Natural killer cell (primary cell): ENCODE data around the gene XIRP1. TPM values are rescaled to one million over a fixed set of nuclear protein-coding genes. Genes with fewer than 3 reads are reported as not detected.

Source experiments
- ATAC-seq, 3 donors: fragments of 150-1000 bp in 2 of 3; fragments of 200-7000 bp in 1 of 3; cut with Tn5 transposase; 1 replicate in 1 of 3; 2 replicates in 2 of 3; pipeline ENCODE4 v1.10.0; 2021; ENCODE audit warnings: mild to moderate bottlenecking in 2 of 3, moderate library complexity in 2 of 3
- DNase-seq, 2 donors: peaks; one replicate each; pipeline versions ENCODE4 v3.0.0 to v3.0.0-alpha.2; 2013 to 2021; ENCODE audit warnings: mixed read lengths in 1 of 2
- H3K27ac ChIP-seq: one replicate; pipeline ENCODE4 v1.5.1; 2013; ENCODE audit warnings: mild to moderate bottlenecking, low read length
- H3K27me3 ChIP-seq: one replicate; pipeline ENCODE4 v1.6.1; 2013; ENCODE audit warnings: low read length; ENCODE audit not compliant: control insufficient read depth, insufficient read depth
- H3K36me3 ChIP-seq: one replicate; pipeline ENCODE4 v1.6.1; 2013; ENCODE audit warnings: low read length; ENCODE audit not compliant: control insufficient read depth, insufficient read depth
- H3K4me1 ChIP-seq: one replicate; pipeline ENCODE4 v1.6.1; 2013; ENCODE audit warnings: low read length; ENCODE audit not compliant: control insufficient read depth, insufficient read depth
- H3K4me3 ChIP-seq: one replicate; pipeline ENCODE4 v1.5.1; 2013; ENCODE audit warnings: low read length
- H3K9me3 ChIP-seq: one replicate; pipeline ENCODE4 v1.6.1; 2013; ENCODE audit warnings: low read length; ENCODE audit not compliant: control insufficient read depth, insufficient read depth
- H3K27ac Mint-ChIP-seq, 2 donors: one replicate each; pipeline ENCODE4 v1.8.0; 2022; ENCODE audit warnings: mild to moderate bottlenecking in 2 of 2, mixed read lengths in 2 of 2, moderate library complexity in 1 of 2
- H3K27me3 Mint-ChIP-seq, 2 donors: one replicate each; pipeline ENCODE4 v1.8.0; 2022; ENCODE audit warnings: low read depth in 2 of 2, mixed read lengths in 2 of 2
- H3K36me3 Mint-ChIP-seq: one replicate; pipeline ENCODE4 v1.8.0; 2022; ENCODE audit warnings: mixed read lengths
- H3K4me1 Mint-ChIP-seq, 2 donors: one replicate each; pipeline ENCODE4 v1.8.0; 2022; ENCODE audit warnings: mixed read lengths in 2 of 2
- H3K4me3 Mint-ChIP-seq: one replicate; pipeline ENCODE4 v1.8.0; 2022; ENCODE audit warnings: mild to moderate bottlenecking, moderate library complexity, mixed read lengths
- H3K9me3 Mint-ChIP-seq, 2 donors: one replicate each; pipeline ENCODE4 v1.8.0; 2022; ENCODE audit warnings: mixed read lengths in 2 of 2
- CTCF ChIP-seq: fragments of 200-600 bp; IDR thresholded peaks from one replicate; pipeline ENCODE4 v1.8.0; 2022; ENCODE audit warnings: antibody characterized with exemption
- WGBS: methylation state at CpG from one replicate; pipeline ENCODE4 v1.1.7; 2013; ENCODE audit warnings: missing lambda C conversion rate; ENCODE audit not compliant: insufficient coverage; 5-methylcytosine and 5-hydroxymethylcytosine counted together
- intact Hi-C: fragments of 100-400 bp; cut with micrococcal nuclease; formaldehyde crosslinking; loops from one replicate; pipeline ENCODE4 v1.14.2; 2022
- total RNA-seq, 4 donors: library from RNA; stranded (reverse); fragments of 120-200 nt in 1 of 4; gene quantifications; one replicate each; pipeline versions ENCODE4 v1.2.3 to v1.2.4, GENCODE V29; 2013 to 2022

Gene XIRP1
- total RNA-seq, 3 donors from 2014 or later (not counting 1 experiment from before 2014, with no cell fraction given): 0.14 to 0.40 (median 0.24) TPM

- no peaks in the 10 kb centered on the region for H3K9me3 Mint-ChIP-seq
- no peak overlapping the region for H3K27ac ChIP-seq
- H3K36me3 ChIP-seq: no peaks in the 10 kb centered on the region
- no peaks in the 10 kb centered on the region for H3K9me3 ChIP-seq
- ATAC-seq (no peak), DNase-seq (no peak)
- no peaks in the 10 kb centered on the region for H3K36me3 Mint-ChIP-seq
- peak overlapping the region in 1 of 2 donors; percentile 81 for H3K27ac Mint-ChIP-seq
- 75% methylated on average over 1 of the region's 1 CpG for WGBS
- H3K27me3 ChIP-seq: no peaks in the 10 kb centered on the region
- H3K27me3 Mint-ChIP-seq: peaks cover 0 to 9% of the 10 kb centered on the region in 2 donors
- no peak overlapping the region for H3K4me3 ChIP-seq
- intact Hi-C loops: no loop called here
- TF ChIP-seq CTCF: no peak
- no peak overlapping the region for H3K4me3 Mint-ChIP-seq
- H3K4me1 Mint-ChIP-seq: peaks cover 20 to 37% of the 10 kb centered on the region in 2 donors
- peaks cover 25% of the 10 kb centered on the region for H3K4me1 ChIP-seq
Observed at GRCh38 chr3:39191111-39191510, 1.3 kb downstream of the XIRP1 start.

- peak overlapping the region in 1 of 2 donors; percentile 81 for H3K27ac Mint-ChIP-seq
- 73% methylated on average over 7 of the region's 7 CpGs for WGBS
- Histone ChIP-seq H3K27me3 (no peaks in the 10 kb centered on the region), H3K4me1 (peaks cover 25% of the 10 kb centered on the region), H3K36me3 (no peaks in the 10 kb centered on the region), H3K27ac (no peak overlapping the region), H3K4me3 (no peak overlapping the region), H3K9me3 (no peaks in the 10 kb centered on the region)
- no peak for TF ChIP-seq CTCF
- peaks cover 20 to 37% of the 10 kb centered on the region in 2 donors for H3K4me1 Mint-ChIP-seq
- H3K9me3 Mint-ChIP-seq: no peaks in the 10 kb centered on the region
- H3K36me3 Mint-ChIP-seq: no peaks in the 10 kb centered on the region
- intact Hi-C loops: loop anchor here (1.0 kb wide), 1 partner anchor 98 kb away; no protein-coding TSS in a partner anchor
- ATAC-seq: no peak
- DNase-seq: no peak
- H3K27me3 Mint-ChIP-seq: peaks cover 0 to 3% of the 10 kb centered on the region in 2 donors
- no peak overlapping the region for H3K4me3 Mint-ChIP-seq
Observed at GRCh38 chr3:39190281-39191025, 1.9 kb downstream of the XIRP1 start.

- H3K36me3 Mint-ChIP-seq: no peaks in the 10 kb centered on the region
- peak; percentile 61 to 85 for DNase-seq
- Histone ChIP-seq H3K4me1 (peaks cover 25% of the 10 kb centered on the region), H3K36me3 (no peaks in the 10 kb centered on the region), H3K9me3 (no peaks in the 10 kb centered on the region), H3K4me3 (no peak overlapping the region), H3K27ac (no peak overlapping the region), H3K27me3 (no peaks in the 10 kb centered on the region)
- H3K9me3 Mint-ChIP-seq: no peaks in the 10 kb centered on the region
- H3K4me1 Mint-ChIP-seq: peaks cover 20 to 37% of the 10 kb centered on the region in 2 donors
- TF ChIP-seq CTCF: peak; percentile 85
- peak overlapping the region in 1 of 2 donors; percentile 81 for H3K27ac Mint-ChIP-seq
- H3K27me3 Mint-ChIP-seq: no peaks in the 10 kb centered on the region
- WGBS: 51% methylated on average over 5 of the region's 5 CpGs
- H3K4me3 Mint-ChIP-seq: no peak overlapping the region
- intact Hi-C loops: loop anchor here (1.0 to 10.0 kb wide), 4 partner anchors 19 to 102 kb away; partner anchors contain the start of genes GORASP1 and TTC21A
- ATAC-seq: peak; percentile 73 to 89 (median 79)
Observed at GRCh38 chr3:39189959-39190269, 2.5 kb downstream of the XIRP1 start.
